ENCODE results near the gene SYNE2.

SYNE2 gene

GRCh38 chr14:63874223-63874622 lies 21.4 kb downstream of the SYNE2 start:
- DNase-seq (ENCODE audit: low read depth in 1 of 2, low spot score in 1 of 2) = no peak

GRCh38 chr14:63875311-63875710 lies 22.5 kb downstream of the SYNE2 start:
- no peak for DNase-seq (ENCODE audit: low read depth in 1 of 2, low spot score in 1 of 2)

GRCh38 chr14:63877550-63877939 lies 24.7 kb downstream of the SYNE2 start:
- no peak for DNase-seq (ENCODE audit: low read depth in 1 of 2, low spot score in 1 of 2)

GRCh38 chr14:63878052-63878451 lies 25.2 kb downstream of the SYNE2 start:
- DNase-seq (ENCODE audit: low read depth in 1 of 2, low spot score in 1 of 2) = no peak

GRCh38 chr14:63878792-63879191 lies 26.0 kb downstream of the SYNE2 start:
- no peak for DNase-seq (ENCODE audit: low read depth in 1 of 2, low spot score in 1 of 2)

GRCh38 chr14:63881926-63882325 lies 29.1 kb downstream of the SYNE2 start:
- no peak for DNase-seq (ENCODE audit: low read depth in 1 of 2, low spot score in 1 of 2)

GRCh38 chr14:63887899-63888298 lies 35.1 kb downstream of the SYNE2 start:
- no peak for DNase-seq (ENCODE audit: low read depth in 1 of 2, low spot score in 1 of 2)

GRCh38 chr14:63890553-63890952 lies 37.7 kb downstream of the SYNE2 start:
- no peak for DNase-seq (ENCODE audit: low read depth in 1 of 2, low spot score in 1 of 2)

GRCh38 chr14:63891148-63891975 lies 38.6 kb downstream of the SYNE2 start:
- no peak for DNase-seq (ENCODE audit: low read depth in 1 of 2, low spot score in 1 of 2)

GRCh38 chr14:63892265-63892664 lies 39.5 kb downstream of the SYNE2 start:
- no peak for DNase-seq (ENCODE audit: low read depth in 1 of 2, low spot score in 1 of 2)

GRCh38 chr14:63893701-63894458 lies 41.1 kb downstream of the SYNE2 start:
- DNase-seq (ENCODE audit: low read depth in 1 of 2, low spot score in 1 of 2) = no peak

- DNase-seq (ENCODE audit: low read depth in 1 of 2, low spot score in 1 of 2) = no peak
These were observed 42.7 kb downstream of the SYNE2 start for GRCh38 chr14:63895510-63895909.

- no peak for DNase-seq (ENCODE audit: low read depth in 1 of 2, low spot score in 1 of 2)
These were observed 43.5 kb downstream of the SYNE2 start for GRCh38 chr14:63896278-63896720.

- DNase-seq (ENCODE audit: low read depth in 1 of 2, low spot score in 1 of 2) = no peak
These were observed 44.9 kb downstream of the SYNE2 start for GRCh38 chr14:63897721-63898163.

GRCh38 chr14:63899953-63900352 lies 47.1 kb downstream of the SYNE2 start:
- no peak for DNase-seq (ENCODE audit: low read depth in 1 of 2, low spot score in 1 of 2)

- no peak for DNase-seq (ENCODE audit: low read depth in 1 of 2, low spot score in 1 of 2)
These were observed 48.8 kb downstream of the SYNE2 start for GRCh38 chr14:63901434-63902085.

- no peak for DNase-seq (ENCODE audit: low read depth in 1 of 2, low spot score in 1 of 2)
These were observed 49.7 kb downstream of the SYNE2 start for GRCh38 chr14:63902375-63902976.

GRCh38 chr14:63904724-63905123 lies 51.9 kb downstream of the SYNE2 start:
- DNase-seq (ENCODE audit: low read depth in 1 of 2, low spot score in 1 of 2) = no peak

- no peak for DNase-seq (ENCODE audit: low read depth in 1 of 2, low spot score in 1 of 2)
These were observed 52.6 kb downstream of the SYNE2 start for GRCh38 chr14:63905370-63905769.

GRCh38 chr14:63908667-63909264 lies 56.0 kb downstream of the SYNE2 start:
- no peak for DNase-seq (ENCODE audit: low read depth in 1 of 2, low spot score in 1 of 2)

GRCh38 chr14:63909984-63910383 lies 57.2 kb downstream of the SYNE2 start:
- DNase-seq (ENCODE audit: low read depth in 1 of 2, low spot score in 1 of 2) = no peak

All from stimulated activated CD4-positive, alpha-beta T cell treated with anti-CD3 and anti-CD28 coated beads, Interleukin-15, amount 100 ng/mL, for 1 hour (primary cell).